Measurements from ENCODE around the gene RNFT2.
"Not testable (repeated sequence)": the region's sequence is repeated elsewhere in the genome, so short reads cannot be mapped to it uniquely, and the experiment has no call there.

The RNFT2 gene

GRCh38 chr12:116783525-116784237, 45.6 kb downstream of the RNFT2 start:
- no peak for TF ChIP-seq CTCF (IDR thresholded peaks at IDR 0.05; ENCODE audit: borderline replicate concordance, control extremely low read depth, extremely low read depth, insufficient read depth, missing control alignments)
- DNase-seq (ENCODE audit: low spot score) = no peak
- in situ Hi-C loops (cut with MboI; ENCODE audit: low sequenced_read_pairs, unreplicated experiment) = no loop called here

GRCh38 chr12:116784238-116784612, 46.1 kb downstream of the RNFT2 start:
- DNase-seq (ENCODE audit: low spot score) = no peak
- no peak for TF ChIP-seq CTCF (IDR thresholded peaks at IDR 0.05; ENCODE audit: borderline replicate concordance, control extremely low read depth, extremely low read depth, insufficient read depth, missing control alignments)
- in situ Hi-C loops (cut with MboI; ENCODE audit: low sequenced_read_pairs, unreplicated experiment) = no loop called here

GRCh38 chr12:116789562-116789961, 51.4 kb downstream of the RNFT2 start:
- DNase-seq (ENCODE audit: low spot score); in situ Hi-C loops (cut with MboI; ENCODE audit: low sequenced_read_pairs, unreplicated experiment): not testable (repeated sequence)

- no peak for TF ChIP-seq CTCF (IDR thresholded peaks at IDR 0.05; ENCODE audit: borderline replicate concordance, control extremely low read depth, extremely low read depth, insufficient read depth, missing control alignments)
- in situ Hi-C loops (cut with MboI; ENCODE audit: low sequenced_read_pairs, unreplicated experiment) = no loop called here
- no peak for DNase-seq (ENCODE audit: low spot score)
Measured at GRCh38 chr12:116790066-116790465, 52.0 kb downstream of the RNFT2 start.

- no peak for TF ChIP-seq CTCF (IDR thresholded peaks at IDR 0.05; ENCODE audit: borderline replicate concordance, control extremely low read depth, extremely low read depth, insufficient read depth, missing control alignments)
- DNase-seq (ENCODE audit: low spot score) = no peak
- in situ Hi-C loops (cut with MboI; ENCODE audit: low sequenced_read_pairs, unreplicated experiment) = no loop called here
Measured at GRCh38 chr12:116792403-116792802, 54.3 kb downstream of the RNFT2 start.

DNA sequence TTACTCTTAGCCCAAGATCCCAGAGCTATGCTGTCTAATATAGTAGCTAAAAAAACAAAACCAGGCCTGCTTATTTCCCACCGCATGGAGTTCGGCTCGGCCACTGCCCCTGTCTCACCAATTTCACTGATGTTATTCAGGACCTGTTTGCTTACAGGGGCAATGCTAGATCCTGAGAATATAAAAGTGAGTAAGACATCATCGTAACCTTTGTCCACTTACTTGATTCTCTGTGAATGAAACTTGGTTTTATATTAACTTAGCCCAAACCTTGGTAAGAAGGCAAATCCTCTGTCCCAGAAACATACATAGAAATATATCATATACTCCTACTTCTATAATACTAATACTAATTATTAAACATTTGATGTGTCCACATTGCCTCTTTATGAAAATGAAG, 56.6 kb downstream of the RNFT2 start:
- no peak for DNase-seq (ENCODE audit: low spot score)
- in situ Hi-C loops (cut with MboI; ENCODE audit: low sequenced_read_pairs, unreplicated experiment) = no loop called here
- no peak for TF ChIP-seq CTCF (IDR thresholded peaks at IDR 0.05; ENCODE audit: borderline replicate concordance, control extremely low read depth, extremely low read depth, insufficient read depth, missing control alignments)

DNA sequence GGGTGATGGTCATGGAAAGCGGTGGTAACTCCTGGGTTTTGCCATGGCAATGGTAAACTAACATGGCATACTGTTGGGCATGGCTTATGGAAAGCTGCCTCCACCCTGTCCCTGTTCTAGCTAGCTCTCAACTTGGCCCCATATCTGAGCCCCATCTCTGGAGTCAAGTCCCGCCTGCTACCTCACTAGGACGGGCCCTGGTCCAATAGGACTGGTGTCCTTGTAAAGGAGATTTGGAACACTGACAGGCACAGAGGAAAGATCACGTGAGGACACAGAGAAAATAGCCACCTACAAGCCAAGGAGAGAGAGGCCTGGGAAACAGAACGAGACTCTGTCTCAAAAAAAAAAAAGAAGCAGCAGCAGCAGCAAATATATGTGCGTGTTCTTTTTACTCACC, 59.8 kb downstream of the RNFT2 start:
- in situ Hi-C loops (cut with MboI; ENCODE audit: low sequenced_read_pairs, unreplicated experiment) = no loop called here
- TF ChIP-seq CTCF (IDR thresholded peaks at IDR 0.05; ENCODE audit: borderline replicate concordance, control extremely low read depth, extremely low read depth, insufficient read depth, missing control alignments) = no peak
- DNase-seq (ENCODE audit: low spot score) = no peak
